GM23338 (cell line): ENCODE results near the gene TXN. TPM values are rescaled to one million over a fixed set of nuclear protein-coding genes. Genes with fewer than 3 reads are reported as not detected.

Experiments
- ATAC-seq: fragments of 200-7000 bp; cut with Tn5 transposase; 3 replicates; pipeline ENCODE4 v1.9.1; 2020
- DNase-seq: peaks from one replicate; pipeline ENCODE4 v3.0.0-alpha.2; 2015; ENCODE audit warnings: low spot score
- H2AFZ ChIP-seq: fragments of 200-600 bp; sonication (generic); 2 replicates; pipeline ENCODE4 v1.8.0; 2016; ENCODE audit warnings: antibody characterized with exemption, mild to moderate bottlenecking, moderate library complexity
- H3F3A ChIP-seq: fragments of 200-600 bp; sonication (generic); replicated peaks from 2 replicates; pipeline ENCODE4 v1.8.0; 2017; ENCODE audit warnings: antibody characterized with exemption, mixed run types, low read depth
- H3K27ac ChIP-seq: fragments of 200-600 bp; sonication (generic); 2 replicates; pipeline ENCODE4 v1.6.1; 2016; ENCODE audit warnings: low read depth
- H3K27me3 ChIP-seq: fragments of 200-600 bp; sonication (generic); 2 replicates; pipeline ENCODE4 v1.8.0; 2016; ENCODE audit warnings: mild to moderate bottlenecking, mixed run types, moderate library complexity; ENCODE audit not compliant: insufficient read depth
- H3K36me3 ChIP-seq: fragments of 200-600 bp; sonication (generic); 2 replicates; pipeline ENCODE4 v1.8.0; 2016; ENCODE audit warnings: mild to moderate bottlenecking; ENCODE audit not compliant: insufficient read depth
- H3K4me1 ChIP-seq: fragments of 200-600 bp; sonication (generic); 2 replicates; pipeline ENCODE4 v1.8.0; 2016; ENCODE audit warnings: mild to moderate bottlenecking, moderate library complexity; ENCODE audit not compliant: insufficient read depth
- H3K4me2 ChIP-seq: fragments of 200-600 bp; sonication (generic); 2 replicates; pipeline ENCODE4 v1.7.1; 2017; ENCODE audit warnings: mixed run types
- H3K4me3 ChIP-seq: fragments of 200-600 bp; sonication (generic); 2 replicates; pipeline ENCODE4 v1.6.1; 2016; ENCODE audit warnings: mixed run types
- H3K79me2 ChIP-seq: fragments of 200-600 bp; sonication (generic); replicated peaks from 2 replicates; pipeline ENCODE4 v1.8.0; 2017; ENCODE audit warnings: mild to moderate bottlenecking; ENCODE audit not compliant: insufficient read depth
- H3K9me2 ChIP-seq: fragments of 200-600 bp; sonication (generic); 2 replicates; pipeline ENCODE4 v1.8.0; 2017; ENCODE audit not compliant: insufficient read depth
- H4K20me1 ChIP-seq: fragments of 200-600 bp; sonication (generic); replicated peaks from 2 replicates; pipeline ENCODE4 v1.8.0; 2017; ENCODE audit warnings: mild to moderate bottlenecking; ENCODE audit not compliant: insufficient read depth
- H3K27ac Mint-ChIP-seq: 2 replicates; pipeline ENCODE4 v1.8.0; 2020; ENCODE audit warnings: inconsistent platforms, mild to moderate bottlenecking, moderate library complexity, mixed read lengths
- H3K27me3 Mint-ChIP-seq: 3 replicates; pipeline ENCODE4 v1.8.0; 2022; ENCODE audit warnings: low read depth, mild to moderate bottlenecking, moderate library complexity, mixed read lengths, inconsistent platforms; ENCODE audit not compliant: insufficient read depth, poor library complexity
- H3K36me3 Mint-ChIP-seq: 3 replicates; pipeline ENCODE4 v1.8.0; 2021; ENCODE audit warnings: low read depth, mild to moderate bottlenecking, inconsistent platforms, moderate library complexity, mixed read lengths
- H3K4me1 Mint-ChIP-seq: 3 replicates; pipeline ENCODE4 v1.8.0; 2020; ENCODE audit warnings: mild to moderate bottlenecking, inconsistent platforms, mixed read lengths
- H3K4me3 Mint-ChIP-seq: 3 replicates; pipeline ENCODE4 v1.8.0; 2021; ENCODE audit warnings: moderate library complexity, mild to moderate bottlenecking, inconsistent platforms, mixed read lengths
- H3K9me3 Mint-ChIP-seq: 3 replicates; pipeline ENCODE4 v1.8.0; 2020; ENCODE audit warnings: moderate library complexity, mild to moderate bottlenecking, inconsistent platforms, mixed read lengths
- EZH2 ChIP-seq: fragments of 200-600 bp; sonication (generic); IDR thresholded peaks from one replicate; pipeline ENCODE4 v1.8.0; 2017; ENCODE audit warnings: antibody characterized with exemption, mild to moderate bottlenecking, low read depth; ENCODE audit not compliant: unreplicated experiment
- EZH2phosphoT487 ChIP-seq: fragments of 200-600 bp; sonication (generic); IDR thresholded peaks from one replicate; pipeline ENCODE4 v1.8.1; 2018; ENCODE audit warnings: antibody characterized with exemption; ENCODE audit not compliant: unreplicated experiment
- JUNB ChIP-seq: IDR thresholded peaks from one replicate; pipeline ENCODE4 v1.6.1; 2016; ENCODE audit warnings: antibody characterized with exemption; ENCODE audit not compliant: unreplicated experiment
- NANOG ChIP-seq: IDR thresholded peaks from 2 replicates; pipeline ENCODE4 v1.6.1; 2016; ENCODE audit warnings: antibody characterized with exemption, borderline replicate concordance
- POLR2AphosphoS5 ChIP-seq: IDR thresholded peaks from 2 replicates; pipeline ENCODE4 v1.6.1; 2016; ENCODE audit warnings: antibody characterized with exemption, low read depth
- STAT1 ChIP-seq: IDR thresholded peaks from one replicate; pipeline ENCODE4 v1.6.1; 2016; ENCODE audit warnings: antibody characterized with exemption; ENCODE audit not compliant: unreplicated experiment
- ZNF331 ChIP-seq: fragments of 250-450 bp; sonication (Bioruptor Pico); IDR thresholded peaks from 2 replicates; pipeline ENCODE4 v1.5.0; 2020; ENCODE audit warnings: low read depth, mild to moderate bottlenecking, moderate library complexity
- ZNF462 ChIP-seq: fragments of 250-450 bp; sonication (Bioruptor Pico); IDR thresholded peaks from 2 replicates; pipeline ENCODE4 v1.5.0; 2020; ENCODE audit warnings: mild to moderate bottlenecking, moderate library complexity
- polyA plus RNA-seq: library from polyadenylated mRNA; unstranded; fragments of >200 nt; fragmentation: Nextera tagmentation; extraction: Ambion mirVana; gene quantifications from 2 replicates; pipeline ENCODE4 v1.2.1, GENCODE V29; 2016
- total RNA-seq: library from RNA; depleted of rRNA; stranded (reverse); fragments of >200 nt; shearing (Covaris generic); gene quantifications from 2 replicates; pipeline ENCODE4 v1.2.3, GENCODE V29; 2014

TXN gene
- total and polyA plus RNA-seq, 2 experiments from 2014 or later = 177 to 1,031 TPM

DNA sequence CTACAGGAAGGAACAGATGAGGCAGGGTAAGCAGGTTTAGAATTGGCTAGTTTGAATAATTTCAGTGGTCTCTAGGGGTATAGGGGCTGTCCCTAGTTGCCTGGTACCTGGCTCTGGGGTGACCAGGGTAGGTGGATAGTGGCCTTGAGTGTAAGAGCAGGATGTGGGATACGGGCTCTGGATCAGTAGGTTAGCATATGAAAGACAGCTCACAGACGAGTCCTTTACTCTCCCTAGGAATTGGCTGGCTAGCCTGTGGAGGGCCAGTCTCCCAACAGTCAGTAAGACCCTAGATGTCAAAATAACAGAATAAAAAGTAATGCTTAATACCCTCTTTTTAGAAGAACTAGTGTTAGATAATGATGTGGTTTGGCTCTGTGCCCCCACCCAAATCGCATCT lies 31.7 kb downstream of the TXN start (continued):
- TF ChIP-seq EZH2phosphoT487 = no peak
- TF ChIP-seq NANOG = no peak
- no peak for TF ChIP-seq STAT1
- no peak for TF ChIP-seq POLR2AphosphoS5
- TF ChIP-seq EZH2 = no peak
- no peak for TF ChIP-seq ZNF331 (CRISPR knock-in tag)
- no peak for TF ChIP-seq JUNB

- Histone ChIP-seq H2AFZ (no peak overlapping the region), H3K4me1 (no peaks in the 10 kb centered on the region), H3K9me2 (no peaks in the 10 kb centered on the region), H3K4me3 (no peak overlapping the region), H3K27ac (no peak overlapping the region), H3K4me2 (no peak overlapping the region), H3F3A (no peaks in the 10 kb centered on the region), H4K20me1 (no peaks in the 10 kb centered on the region), H3K79me2 (no peaks in the 10 kb centered on the region), H3K27me3 (no peaks in the 10 kb centered on the region), H3K36me3 (no peaks in the 10 kb centered on the region)
- H3K4me1 Mint-ChIP-seq = peaks cover 8% of the 10 kb centered on the region; the same call in 2 of the 3 replicates
- peaks cover 5% of the 10 kb centered on the region; the same call in 2 of the 3 replicates for H3K9me3 Mint-ChIP-seq
- TF ChIP-seq STAT1 (no peak), POLR2AphosphoS5 (no peak), NANOG (no peak), ZNF462 (CRISPR knock-in tag) (no peak), EZH2phosphoT487 (no peak)
- no peak for DNase-seq
- no peaks in the 10 kb centered on the region for H3K36me3 Mint-ChIP-seq
- ATAC-seq = no peak
- no peak overlapping the region for H3K4me3 Mint-ChIP-seq
- no peak overlapping the region for H3K27ac Mint-ChIP-seq
- peaks cover 2% of the 10 kb centered on the region for H3K27me3 Mint-ChIP-seq
These were observed 35.5 kb downstream of the TXN start for GRCh38 chr9:110220809-110221208.
